GM12878 (cell line): ENCODE data around the gene PEAR1. TPM values are rescaled to one million over a fixed set of nuclear protein-coding genes. Genes with fewer than 3 reads are reported as not detected.

ENCODE experiments used
- ATAC-seq: fragments of 200-7000 bp; cut with Tn5 transposase; 3 replicates; pipeline ENCODE4 v1.9.1; 2020; ENCODE audit warnings: mild to moderate bottlenecking, moderate library complexity
- BruUV-seq: library from RNA; stranded (reverse); fragments of 400-500 nt; replicated peaks from 2 replicates; lab custom pipeline; 2021; lab: Mats Ljungman, UMichigan
- CTCF ChIA-PET: fragments of 300-600 bp; sonication (Branson Sonifier 250); formaldehyde crosslinking; extraction: SDS; loops from one replicate; lab custom pipeline; 2021; ENCODE audit warnings: inconsistent platforms; lab: Yijun Ruan, JAX
- POLR2A ChIA-PET: fragments of 350-600 bp; formaldehyde crosslinking; extraction: SDS; loops from one replicate; lab custom pipeline; 2021; ENCODE audit warnings: inconsistent platforms; lab: Charles Lee
- RAD21 ChIA-PET: fragments of 300-600 bp; sonication (Branson Sonifier 250); formaldehyde crosslinking; loops from one replicate; lab custom pipeline; 2023; ENCODE audit warnings: antibody characterized with exemption; ENCODE audit not compliant: unreplicated experiment; lab: Charles Lee
- SMC1A ChIA-PET: fragments of 300-600 bp; sonication (Branson Sonifier 250); formaldehyde crosslinking; loops from one replicate; lab custom pipeline; 2023; ENCODE audit not compliant: unreplicated experiment, uncharacterized antibody; lab: Charles Lee
- DNase-seq: peaks from one replicate; pipeline ENCODE4 v3.0.0-alpha.2; 2011; ENCODE audit warnings: low read depth, low spot score
- FAIRE-seq: peaks from 3 replicates; lab custom pipeline; 2011; peaks lifted over from hg19 to GRCh38; lab: Jason Lieb, UNC
- H2AFZ ChIP-seq: 2 replicates; pipeline ENCODE4 v1.6.0; 2011; ENCODE audit warnings: low read depth, low read length, control low read depth; ENCODE audit not compliant: control insufficient read depth
- H3K27ac ChIP-seq: 2 replicates; pipeline ENCODE4 v1.5.1; 2011; ENCODE audit warnings: control low read depth; ENCODE audit not compliant: control insufficient read depth, insufficient read depth
- H3K27me3 ChIP-seq, 2 experiments: replicated peaks in 1 of 2; 2 replicates each; pipeline versions ENCODE4 v1.6.0 to v1.6.1; 2011; ENCODE audit warnings: low read length in 1 of 2; ENCODE audit not compliant: control insufficient read depth in 2 of 2, insufficient read depth in 2 of 2
- H3K36me3 ChIP-seq, 2 experiments: 2 replicates each; pipeline ENCODE4 v1.5.1; 2011; ENCODE audit warnings: low read length in 1 of 2; ENCODE audit not compliant: control insufficient read depth in 2 of 2, insufficient read depth in 2 of 2
- H3K4me1 ChIP-seq: 2 replicates; pipeline ENCODE4 v1.6.1; 2011; ENCODE audit warnings: mild to moderate bottlenecking, low read length, moderate library complexity, mixed read lengths; ENCODE audit not compliant: control insufficient read depth, insufficient read depth
- H3K4me2 ChIP-seq: 2 replicates; pipeline ENCODE4 v1.6.0; 2011; ENCODE audit warnings: control low read depth; ENCODE audit not compliant: control insufficient read depth, insufficient read depth
- H3K4me3 ChIP-seq: fragments of 200-600 bp; sonication (generic); 2 replicates; pipeline ENCODE4 v1.5.1; 2016
- H3K79me2 ChIP-seq: 2 replicates; pipeline ENCODE4 v1.6.0; 2011; ENCODE audit warnings: low read length; ENCODE audit not compliant: control insufficient read depth, insufficient read depth
- H3K9ac ChIP-seq: 2 replicates; pipeline ENCODE4 v1.8.0; 2011; ENCODE audit warnings: low read length, control low read depth, mixed read lengths; ENCODE audit not compliant: control insufficient read depth, insufficient read depth
- H3K9me3 ChIP-seq: replicated peaks from 3 replicates; pipeline ENCODE4 v1.5.1; 2011; ENCODE audit warnings: mild to moderate bottlenecking, low read length; ENCODE audit not compliant: control insufficient read depth, insufficient read depth
- H4K20me1 ChIP-seq: 2 replicates; pipeline ENCODE4 v1.6.0; 2011; ENCODE audit not compliant: control insufficient read depth, insufficient read depth
- BCL11A ChIP-seq: IDR thresholded peaks from 2 replicates; pipeline ENCODE4 v1.6.1; 2011; ENCODE audit warnings: low read depth, low read length
- CBX5 ChIP-seq: sonication (generic); IDR thresholded peaks from 2 replicates; pipeline ENCODE4 v1.6.1; 2016; ENCODE audit warnings: low read depth, moderate library complexity, mild to moderate bottlenecking, inconsistent platforms
- CTCF ChIP-seq, 3 experiments: IDR thresholded peaks in 2 of 3; conservative IDR thresholded peaks in 1 of 3; 2 replicates each; pipeline ENCODE4 v1.5.1; 2011; ENCODE audit warnings: low read depth in 3 of 3, low read length in 3 of 3, mild to moderate bottlenecking in 3 of 3, control low read depth in 2 of 3, moderate library complexity in 2 of 3, inconsistent platforms in 1 of 3, mixed read lengths in 1 of 3; ENCODE audit not compliant: control insufficient read depth in 2 of 3, insufficient read depth in 1 of 3; ENCODE audit errors: extremely low read depth in 1 of 3
- HDAC6 ChIP-seq: fragments of 200-600 bp; sonication (generic); IDR thresholded peaks from one replicate; pipeline ENCODE4 v1.8.0; 2017; ENCODE audit warnings: antibody characterized with exemption; ENCODE audit not compliant: unreplicated experiment
- IRF3 ChIP-seq: fragments of 450-650 bp; IDR thresholded peaks from 2 replicates; pipeline ENCODE4 v1.6.1; 2014; ENCODE audit warnings: mild to moderate bottlenecking
- SMAD5 ChIP-seq: IDR thresholded peaks from 2 replicates; pipeline ENCODE4 v1.6.1; 2016; ENCODE audit warnings: antibody characterized with exemption, low read depth
- SUPT20H ChIP-seq: IDR thresholded peaks from 2 replicates; pipeline ENCODE4 v1.6.1; 2011; ENCODE audit warnings: low read depth, mild to moderate bottlenecking, low read length, moderate library complexity, borderline replicate concordance; ENCODE audit not compliant: control insufficient read depth
- ZNF384 ChIP-seq: IDR thresholded peaks from 2 replicates; pipeline ENCODE4 v1.6.1; 2012; ENCODE audit warnings: low read depth, mild to moderate bottlenecking, low read length, improper control_type of control experiment, borderline replicate concordance
- WGBS: methylation state at CpG from one replicate; pipeline ENCODE4 v1.1.6; 2016; ENCODE audit warnings: low lambda C conversion rate; ENCODE audit not compliant: insufficient replicate concordance, insufficient coverage; ENCODE audit errors: missing lambda C conversion rate; 5-methylcytosine and 5-hydroxymethylcytosine counted together
- in situ Hi-C: fragments of 300-500 bp; cut with MboI; formaldehyde crosslinking; loops from 9 replicates; pipeline ENCODE4 v1.14.3; 2018; ENCODE audit warnings: mixed read lengths
- intact Hi-C: fragments of 100-400 bp; cut with micrococcal nuclease; formaldehyde crosslinking; loops from one replicate; pipeline ENCODE4 v1.14.2; 2022; ENCODE audit not compliant: unreplicated experiment
- polyA plus RNA-seq, 11 experiments: library from polyadenylated mRNA; depleted of rRNA in 4 of 11; unstranded in 6 of 11; stranded (reverse) in 5 of 11; fragments of >200 nt; fragmentation: Nextera tagmentation in 4 of 11; fragmentation: Illumina TruSeq in 1 of 11; extraction: Ambion mirVana in 4 of 11; extraction: Trizol in 1 of 11; gene quantifications; 1 replicate in 1 of 11; 2 replicates in 10 of 11; pipeline versions ENCODE4 v1.2.1 to v1.2.3, GENCODE V29; 2011 to 2016; ENCODE audit warnings: inconsistent platforms in 2 of 11, missing spikeins in 2 of 11, low read depth in 1 of 11
- total RNA-seq, 4 experiments: library from RNA; depleted of rRNA in 3 of 4; stranded (reverse); fragments of >200 nt in 3 of 4; fragmentation: Illumina TruSeq in 1 of 4; extraction: Trizol in 1 of 4; gene quantifications; 2 replicates each; pipeline versions ENCODE4 v1.2.1 to v1.2.3, GENCODE V29; 2013 to 2021

PEAR1 gene
- total and polyA plus RNA-seq, 10 of the 15 experiments (the other 5 are each of a cell fraction or from before 2014, with no cell fraction given): not detected

GRCh38 chr1:156875341-156875615, 18.2 kb upstream of the PEAR1 start:
- ATAC-seq (peak; percentile 26), FAIRE-seq (no peak), DNase-seq (no peak)
- peaks cover 0 to 9% of the 10 kb centered on the region in 2 experiments; a peak in 3 of 4 replicates for H3K27me3 ChIP-seq
- no peak for TF ChIP-seq BCL11A
- no peak for TF ChIP-seq SMAD5
- TF ChIP-seq IRF3: no peak
- TF ChIP-seq HDAC6: no peak
- H4K20me1 ChIP-seq: no peaks in the 10 kb centered on the region
- in situ Hi-C loops: no loop called here
- RAD21 ChIA-PET: no interaction called here
- no peaks in the 10 kb centered on the region for H3K36me3 ChIP-seq
- H3K79me2 ChIP-seq: no peaks in the 10 kb centered on the region
- H3K4me1 ChIP-seq: no peaks in the 10 kb centered on the region
- CTCF ChIA-PET: interaction anchor here (0.6 to 2.3 kb wide), 4 partner anchors 13 to 217 kb away, joined by 3 to 6 read pairs (median 4); no protein-coding TSS in a partner anchor
- intact Hi-C loops: no loop called here
- H3K4me2 ChIP-seq: no peak overlapping the region
- no TSS peak for BruUV-seq
- POLR2A ChIA-PET: no interaction called here
- no peak overlapping the region for H2AFZ ChIP-seq
- no peak overlapping the region for H3K4me3 ChIP-seq
- 0% methylated on average over 4 of the region's 5 CpGs for WGBS
- no peak overlapping the region for H3K27ac ChIP-seq
- H3K9ac ChIP-seq: no peak overlapping the region
- no peaks in the 10 kb centered on the region for H3K9me3 ChIP-seq
- SMC1A ChIA-PET: no interaction called here

GRCh38 chr1:156876281-156876680, 17.2 kb upstream of the PEAR1 start:
- H3K36me3 ChIP-seq: no peaks in the 10 kb centered on the region
- no peak overlapping the region for H3K9ac ChIP-seq
- ATAC-seq: peak; percentile 67
- TF ChIP-seq SUPT20H: no peak
- no peak for TF ChIP-seq ZNF384
- no peak for TF ChIP-seq CBX5
- 0 out of 6 replicates have a peak, but pooled peaks of 1 of the 3 experiments have one; percentile 20 for TF ChIP-seq CTCF (IDR thresholded peaks at IDR 0.05 in 2 of 3, conservative IDR thresholded peaks at IDR 0.05 in 1 of 3; ENCODE audit: control insufficient read depth in 2 of 3, extremely low read depth in 1 of 3, insufficient read depth in 1 of 3, low read depth in 3 of 3, low read length in 3 of 3)
- TF ChIP-seq, all 136 proteins: peak for 1
- Histone ChIP-seq H3K27me3 (peaks cover 0 to 11% of the 10 kb centered on the region in 2 experiments; a peak in 3 of 4 replicates), H4K20me1 (no peaks in the 10 kb centered on the region), H2AFZ (no peak overlapping the region), H3K4me1 (no peaks in the 10 kb centered on the region), H3K9me3 (no peaks in the 10 kb centered on the region), H3K4me2 (no peak overlapping the region), H3K4me3 (no peak overlapping the region), H3K79me2 (no peaks in the 10 kb centered on the region), H3K27ac (no peak overlapping the region)
- ChIA-PET SMC1A (interaction anchor here (1.8 kb wide), 1 partner anchor 14 kb away, joined by 5 read pairs; no protein-coding TSS in a partner anchor), POLR2A (interaction anchor here (0.6 kb wide), 1 partner anchor 211 kb away, joined by 3 read pairs; no protein-coding TSS in a partner anchor), RAD21 (interaction anchor here (1.1 kb wide), 1 partner anchor 150 kb away, joined by 5 read pairs; no protein-coding TSS in a partner anchor), CTCF (interaction anchor here (1.0 to 1.5 kb wide), 3 partner anchors 14 to 198 kb away, joined by 3 to 4 read pairs (median 3); partner anchors contain the start of gene NTRK1)
- FAIRE-seq (no peak), DNase-seq (no peak)
- WGBS: 37% methylated on average over 17 of the region's 21 CpGs
- no TSS peak for BruUV-seq
- in situ Hi-C loops (no loop called here), intact Hi-C loops (no loop called here)
